GM21528 (cell line): Measurements from ENCODE around the gene TNS1.

Source experiments
- ATAC-seq: cut with Tn5 transposase; IDR thresholded peaks from one replicate; pipeline ENCODE4 v1.9.1; 2021; ENCODE audit warnings: mild to moderate bottlenecking, moderate library complexity; ENCODE audit not compliant: unreplicated experiment, low FRiP score

TNS1 gene

DNA sequence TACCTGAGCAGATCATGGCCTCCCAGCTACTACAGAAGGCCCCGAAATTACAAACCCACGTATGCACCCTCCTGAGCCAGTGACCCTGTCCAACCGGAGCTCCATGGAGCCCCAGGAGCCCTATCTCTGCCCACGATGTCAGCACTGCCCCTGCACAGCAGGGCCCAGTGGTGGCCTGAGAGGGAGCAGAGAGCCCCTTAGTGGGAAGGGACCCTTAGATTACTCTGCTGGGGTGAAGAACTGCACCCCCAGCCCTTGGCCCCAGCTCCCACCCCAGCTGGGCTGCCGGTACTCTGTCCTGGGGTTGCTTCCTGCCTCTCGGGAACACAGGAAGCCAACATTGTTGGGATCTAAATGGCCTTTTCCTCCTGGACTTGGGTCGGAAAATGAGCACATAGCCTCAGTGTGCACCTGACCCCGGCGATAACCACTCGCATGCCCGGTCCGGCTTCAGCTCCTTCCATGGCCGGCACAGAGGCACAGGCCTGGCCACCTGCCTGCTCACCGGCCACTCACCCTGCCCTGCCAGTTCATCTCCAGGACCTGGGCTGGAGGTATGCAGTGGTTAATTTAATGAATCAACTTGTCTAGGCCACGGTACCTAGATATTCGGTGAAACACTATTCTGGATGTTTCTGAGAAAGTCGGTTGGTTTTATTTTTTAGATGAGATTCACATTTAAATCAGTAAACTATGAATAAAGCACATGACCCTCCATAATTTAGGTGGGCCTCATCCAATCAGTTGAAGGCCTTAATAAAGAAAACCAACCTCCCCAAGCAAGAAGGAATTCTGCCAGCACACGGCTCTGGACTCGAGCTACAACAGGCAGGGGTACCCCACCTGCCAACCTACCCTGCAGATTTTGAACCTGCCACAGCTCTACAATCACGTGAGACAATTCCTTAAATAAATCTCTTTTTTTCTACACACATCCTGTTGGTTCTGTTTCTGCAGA lies 19.2 kb downstream of the TNS1 start:
- ATAC-seq: no peak

DNA sequence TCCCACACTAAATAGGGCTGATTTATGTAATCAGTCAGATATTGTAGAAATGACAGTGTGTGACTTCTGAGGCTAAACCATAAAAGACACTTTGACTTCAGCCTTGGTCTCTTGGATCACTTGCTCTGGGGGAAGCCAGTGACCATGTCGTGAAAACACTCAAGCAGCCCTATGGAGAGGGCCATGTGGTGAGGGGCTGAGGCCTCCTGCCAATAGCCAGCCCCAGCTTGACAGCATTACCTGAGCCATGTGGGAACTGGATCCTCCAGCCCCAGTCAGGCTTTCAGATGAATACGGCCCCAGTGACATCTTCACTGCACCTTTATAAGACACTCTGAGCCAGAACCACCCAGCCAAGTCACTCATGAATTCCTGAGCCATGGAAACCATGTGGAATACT lies 20.8 kb downstream of the TNS1 start:
- ATAC-seq: no peak

DNA sequence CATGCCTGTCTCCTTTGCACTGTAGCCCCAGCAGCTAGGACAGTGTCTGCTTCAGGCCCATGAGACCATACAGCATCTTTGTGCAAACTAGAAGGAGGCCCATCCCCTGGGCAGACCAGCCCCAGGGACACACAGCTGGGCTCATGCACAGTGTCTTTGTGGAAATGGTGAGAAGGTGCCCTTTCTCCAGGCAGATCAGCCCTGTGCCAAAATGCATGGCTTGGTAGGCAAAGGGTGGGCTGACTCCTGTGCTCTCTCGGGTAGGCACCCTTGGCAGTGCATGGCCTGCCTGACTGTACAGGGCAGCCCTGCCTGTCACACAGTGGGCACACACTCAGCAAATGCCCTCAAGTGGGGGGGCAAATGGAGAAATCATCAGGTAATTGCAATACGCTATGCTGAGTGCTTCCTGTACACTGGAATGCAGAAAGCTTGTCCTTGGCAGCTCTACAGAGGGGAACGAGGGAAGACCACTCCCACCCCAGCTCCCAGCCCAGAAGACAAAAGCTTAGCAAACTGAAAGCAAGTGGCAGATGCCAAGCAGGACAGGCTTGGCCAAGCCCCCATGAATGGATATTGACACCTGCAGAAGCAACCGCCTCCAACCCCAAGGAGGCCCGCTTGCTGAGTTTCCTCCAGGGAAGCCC lies 21.6 kb downstream of the TNS1 start:
- no peak for ATAC-seq

DNA sequence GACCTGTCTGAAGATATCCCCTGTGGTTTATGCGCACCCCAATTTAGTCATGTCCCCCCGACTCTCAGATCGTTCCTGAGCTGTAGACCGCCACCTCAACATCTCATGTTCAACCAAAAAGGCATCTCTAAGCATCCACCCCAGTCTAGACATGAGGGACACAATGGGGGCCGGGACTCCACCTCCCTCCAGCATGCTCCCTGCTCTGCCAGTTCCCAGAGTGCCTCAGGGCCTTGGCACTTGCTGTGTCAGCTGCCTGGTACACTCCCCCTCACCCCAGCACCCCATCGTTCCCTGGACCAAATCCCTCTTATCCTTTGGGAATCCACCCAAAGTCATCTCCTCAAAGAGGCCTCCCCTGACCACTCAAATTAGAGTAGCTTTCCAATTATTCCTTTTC lies 22.2 kb downstream of the TNS1 start:
- no peak for ATAC-seq

DNA sequence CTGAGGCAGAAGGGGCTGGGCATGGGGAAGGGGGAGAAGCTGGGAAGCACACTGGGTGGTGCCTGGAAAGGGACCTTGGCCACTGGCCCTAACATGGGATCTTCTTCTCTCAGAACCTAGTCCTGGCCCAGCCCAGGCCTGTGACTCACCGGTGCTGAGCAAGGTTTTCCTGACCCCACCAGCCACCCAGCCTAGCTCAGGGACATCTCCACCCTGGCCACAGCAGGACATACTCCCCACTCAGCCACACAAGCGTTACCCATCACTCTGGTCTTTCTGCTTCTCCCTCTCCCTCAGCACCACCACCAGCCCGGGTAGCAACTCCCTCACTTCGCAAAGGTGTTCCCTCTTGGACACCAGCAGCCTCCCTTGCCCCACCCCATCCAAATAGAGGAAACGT lies 22.8 kb downstream of the TNS1 start:
- ATAC-seq: no peak

DNA sequence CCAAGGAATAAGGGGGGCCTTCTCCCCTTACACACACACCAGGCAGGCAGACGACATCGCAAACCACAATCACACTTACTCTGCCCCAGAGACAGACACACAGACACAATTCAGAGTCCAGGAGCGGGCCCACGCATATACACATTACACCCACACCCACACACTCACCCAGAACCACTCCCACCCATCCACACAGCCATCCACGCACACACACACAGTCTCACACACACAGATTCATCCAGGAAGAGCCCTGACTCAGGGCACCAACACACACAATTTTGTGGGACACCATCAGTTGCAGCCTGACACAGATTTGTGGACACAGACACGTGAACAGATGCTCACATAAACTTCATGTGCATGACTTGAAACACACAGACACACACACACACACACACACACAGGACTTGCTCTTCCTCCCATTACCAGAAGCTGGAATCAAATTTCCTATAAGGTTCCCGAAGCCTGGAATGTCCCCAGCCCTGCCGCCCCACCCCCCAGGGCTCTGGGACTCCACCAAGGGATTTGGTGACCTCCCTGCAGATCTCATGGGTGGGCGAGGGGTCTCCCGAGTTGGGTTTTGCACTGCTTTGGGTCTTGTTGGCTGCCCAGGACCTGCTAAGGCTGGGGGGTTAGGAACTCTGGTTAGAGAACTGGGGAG lies 23.5 kb downstream of the TNS1 start:
- ATAC-seq: no peak

DNA sequence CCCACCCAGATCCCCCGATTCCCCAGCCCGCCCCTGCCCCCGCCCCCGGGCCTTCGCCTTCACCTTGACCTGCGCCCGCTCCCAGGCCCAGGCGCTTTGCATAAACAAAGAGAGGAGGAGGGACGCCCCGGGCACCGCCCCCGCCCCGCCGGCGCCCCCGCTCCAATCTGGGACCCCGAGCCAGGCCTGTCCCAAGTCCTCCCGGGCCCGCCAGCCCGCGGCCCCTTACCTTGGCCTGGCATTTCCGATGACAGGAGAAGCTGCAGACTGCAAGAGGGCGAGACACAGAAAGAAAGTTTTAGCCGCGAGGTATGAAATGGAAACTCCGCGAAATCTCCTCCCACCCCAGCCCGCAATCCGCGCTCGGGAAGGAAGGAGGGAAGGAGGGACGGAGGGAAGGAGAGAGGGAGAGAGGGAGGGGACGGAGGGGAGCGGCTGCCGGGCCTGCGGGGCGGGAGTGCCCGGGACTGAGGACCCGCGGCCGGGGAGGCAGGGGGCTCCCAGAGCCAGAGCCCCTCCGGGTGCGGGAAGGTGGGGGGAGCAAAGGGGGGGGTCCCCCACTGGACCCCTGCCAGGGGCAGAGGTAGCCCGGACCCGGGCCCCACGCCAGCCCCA lies 24.2 kb downstream of the TNS1 start:
- ATAC-seq: no peak

DNA sequence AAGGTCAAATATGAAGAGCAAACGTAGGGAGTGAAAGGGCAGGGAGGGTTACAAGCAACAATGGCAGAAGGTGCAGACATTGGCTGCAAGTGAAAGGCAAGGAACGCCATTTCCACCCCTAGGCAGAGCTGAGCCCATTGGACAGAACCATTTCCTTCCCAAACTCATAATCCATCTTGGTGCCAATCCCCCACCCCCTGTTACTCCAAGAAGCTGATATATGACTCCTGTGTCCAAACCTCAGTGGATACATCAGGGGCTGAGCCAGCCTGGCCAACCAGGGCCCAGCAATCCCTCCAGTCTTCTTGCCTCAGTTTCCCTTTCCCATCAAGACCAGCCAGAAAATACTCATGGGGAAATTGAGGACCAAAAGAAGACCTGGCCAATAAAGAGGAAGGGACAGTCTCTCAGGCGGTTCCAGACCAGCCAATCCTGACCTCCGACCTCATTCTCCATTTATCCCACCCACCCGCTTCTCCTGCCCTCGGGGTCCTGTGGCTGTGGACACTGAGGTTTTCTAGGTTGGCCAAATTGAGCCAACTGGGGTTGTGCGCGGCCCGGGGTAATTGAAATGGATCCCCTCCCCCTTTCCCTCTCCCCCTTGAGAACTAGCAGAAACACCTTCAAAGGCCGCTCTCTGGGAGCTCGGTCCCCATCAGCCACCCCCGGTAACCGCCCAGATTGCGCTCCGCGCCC lies 24.8 kb downstream of the TNS1 start:
- ATAC-seq: no peak

DNA sequence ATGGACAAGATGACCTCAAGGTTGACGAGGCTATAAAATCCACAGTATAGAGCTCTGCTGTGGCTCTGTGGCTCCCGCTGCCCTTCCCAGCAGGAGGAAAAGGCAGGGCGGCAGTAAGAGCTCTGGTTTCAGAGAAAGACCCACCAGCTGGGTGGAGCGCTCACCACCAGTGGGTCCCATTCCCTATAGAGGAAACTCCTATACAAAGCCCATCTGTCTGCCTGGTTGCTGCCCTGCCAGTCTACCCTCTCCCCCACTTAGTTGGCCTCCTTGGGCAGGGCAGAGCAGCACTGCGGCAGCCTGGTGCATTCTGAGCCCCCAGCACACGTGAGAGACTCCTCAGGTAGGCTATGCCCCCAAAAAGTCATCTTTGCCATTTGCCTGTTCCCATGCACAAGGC lies 26.5 kb downstream of the TNS1 start:
- no peak for ATAC-seq

DNA sequence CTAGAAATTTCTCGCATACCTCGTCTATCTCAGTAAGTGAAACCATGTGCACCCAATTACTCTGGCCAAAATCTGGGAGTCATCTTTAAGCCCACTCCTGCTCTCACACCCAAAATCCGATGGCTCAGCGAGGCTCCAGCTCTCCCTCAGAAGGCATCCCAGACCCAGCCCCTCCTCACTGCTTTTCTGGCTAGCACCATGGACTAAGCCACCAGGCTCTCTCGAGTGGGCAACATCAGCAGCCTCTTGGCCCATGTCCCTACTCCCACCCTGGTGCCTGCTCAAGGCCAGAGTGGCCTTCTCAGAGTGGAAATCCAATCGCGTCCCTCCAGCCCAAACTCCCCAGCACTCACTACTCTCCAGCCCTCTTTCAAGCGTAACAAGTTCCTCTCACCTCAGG lies 27.2 kb downstream of the TNS1 start:
- ATAC-seq: no peak

DNA sequence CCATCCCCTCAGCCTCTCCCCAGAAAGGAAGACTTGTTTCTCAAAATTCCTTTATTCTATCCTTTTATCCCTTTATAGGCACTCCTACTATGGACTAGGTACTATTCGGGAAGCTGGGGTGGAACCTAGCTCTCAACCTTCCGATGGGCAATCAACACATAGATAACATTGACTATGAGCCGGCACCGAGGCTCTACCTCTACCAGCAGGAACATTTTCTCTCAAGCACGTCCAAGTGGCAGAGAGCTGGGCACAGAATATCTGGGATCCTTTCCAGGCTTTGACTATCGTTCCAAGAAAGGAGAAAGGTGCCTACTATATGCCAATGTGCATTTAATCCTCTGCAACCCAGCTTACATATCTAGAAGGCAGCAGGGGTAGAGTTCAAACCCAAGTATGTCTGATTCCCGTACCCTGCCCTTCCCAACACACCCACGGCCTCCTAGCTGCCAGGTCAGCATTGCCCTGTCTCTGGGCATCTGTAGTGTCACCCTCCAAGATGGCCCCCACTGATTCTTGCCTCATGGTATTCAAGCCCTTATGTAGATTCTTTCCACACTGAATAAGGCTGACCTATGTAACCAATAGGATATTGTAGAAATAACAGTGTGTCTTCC lies 28.3 kb downstream of the TNS1 start:
- ATAC-seq: no peak

DNA sequence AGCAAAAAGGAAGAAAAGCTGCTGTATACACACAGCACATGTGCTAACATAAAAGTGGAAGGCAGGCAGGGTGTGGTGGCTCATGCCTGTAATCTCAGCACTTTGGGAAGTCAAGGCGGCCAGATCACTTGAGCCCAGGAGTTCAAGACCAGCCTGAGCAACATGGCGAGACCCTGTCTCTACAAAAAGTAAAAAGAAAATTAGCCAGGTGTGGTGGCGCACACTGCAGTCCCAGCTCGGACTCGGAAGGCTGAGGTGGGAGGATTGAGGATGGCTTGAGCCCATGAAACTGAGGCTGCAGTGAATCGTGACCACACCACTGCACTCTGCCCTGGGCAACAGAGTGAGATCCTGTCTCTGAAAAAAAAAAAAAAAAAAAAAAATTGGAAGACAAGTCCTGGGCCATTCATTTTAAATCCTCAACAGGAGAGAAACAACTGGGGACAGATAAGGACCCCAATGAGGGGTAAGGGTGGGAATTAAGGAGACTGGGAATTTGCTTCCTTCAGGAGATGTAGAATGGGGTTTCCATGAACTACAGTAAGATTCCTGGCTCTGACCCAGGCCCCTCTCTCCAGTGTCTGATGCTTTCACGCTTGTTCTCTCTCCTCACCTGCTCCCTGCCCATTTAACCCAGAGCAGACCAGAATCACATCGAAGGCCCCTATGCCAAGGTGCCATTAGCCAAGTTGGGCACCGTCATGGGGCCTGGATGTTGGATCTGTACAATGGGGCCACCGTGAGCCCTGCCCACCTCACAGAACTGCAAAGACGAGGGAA lies 29.6 kb downstream of the TNS1 start:
- no peak for ATAC-seq

DNA sequence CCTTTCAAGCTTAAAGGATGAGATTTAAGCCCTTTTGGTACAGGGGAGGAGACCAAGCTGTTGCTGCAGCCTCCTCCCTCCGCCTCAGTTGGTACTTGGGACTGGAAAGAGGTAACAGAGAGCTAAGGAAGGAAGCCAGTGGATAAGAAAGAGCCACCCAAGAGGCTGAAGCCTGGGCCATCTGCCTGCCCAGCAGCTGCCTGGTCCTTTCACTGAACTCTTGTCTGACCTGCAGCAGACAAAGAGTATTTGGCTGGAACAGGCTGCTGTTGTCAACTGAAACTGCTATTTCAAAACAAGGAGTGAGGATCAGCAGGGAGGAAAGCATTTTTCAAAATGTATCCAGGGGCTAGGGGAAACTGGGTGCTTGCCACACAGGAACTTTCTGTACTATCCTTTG lies 30.3 kb downstream of the TNS1 start:
- ATAC-seq: no peak

DNA sequence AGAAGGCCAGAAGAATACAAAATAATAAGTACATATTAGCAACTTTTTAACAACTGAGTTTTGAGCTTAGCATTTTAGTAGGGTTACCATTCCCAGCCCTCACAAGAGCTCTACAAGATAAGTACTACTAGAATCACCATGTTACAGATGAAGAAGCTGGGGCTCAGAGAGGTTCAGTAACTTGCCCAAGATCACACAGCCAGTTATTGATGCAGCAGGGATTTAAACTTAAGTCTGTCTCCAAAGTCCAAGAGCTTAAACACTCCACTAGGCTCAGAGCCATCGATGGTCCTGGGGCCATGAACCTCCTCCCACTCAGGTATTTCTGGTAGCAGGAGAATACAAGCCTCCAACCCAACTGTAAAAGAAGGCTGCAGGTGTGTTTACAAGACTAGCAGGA lies 30.8 kb downstream of the TNS1 start:
- no peak for ATAC-seq

DNA sequence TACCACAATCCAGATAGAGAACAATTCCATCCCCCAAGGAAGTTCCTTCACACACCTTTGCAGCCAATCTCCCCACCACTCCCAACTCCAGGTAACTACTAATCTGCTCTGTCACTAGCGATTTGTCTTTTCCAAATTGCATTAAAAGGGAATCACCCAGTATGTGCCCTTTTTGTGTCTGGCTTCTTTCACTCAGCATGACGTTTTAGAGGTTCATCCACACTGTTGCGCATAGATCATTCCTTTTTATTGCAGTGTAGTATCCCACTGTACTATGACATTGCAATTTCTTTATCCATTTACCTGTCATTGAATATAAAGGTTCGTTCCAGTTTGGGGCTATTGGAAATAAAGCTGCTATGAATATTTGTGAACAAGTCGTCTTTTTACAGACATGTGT lies 31.6 kb downstream of the TNS1 start:
- no peak for ATAC-seq

DNA sequence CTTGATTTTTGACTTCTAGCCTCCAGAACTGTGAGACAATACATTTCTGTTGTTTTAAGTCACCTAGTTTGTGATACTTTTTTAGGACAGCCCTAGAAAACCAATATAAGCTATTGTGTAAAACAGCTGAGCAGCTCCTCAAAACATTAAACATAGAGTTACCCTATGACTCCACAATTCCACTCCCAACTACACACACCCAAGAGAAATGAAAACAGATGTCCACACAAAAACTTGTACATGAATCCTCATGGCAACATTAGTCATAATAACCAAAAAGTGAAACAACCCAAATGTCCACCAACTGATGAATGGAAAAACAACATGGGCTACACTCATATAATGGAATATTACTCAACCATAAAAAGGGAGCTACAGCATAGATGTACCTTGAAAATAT lies 32.6 kb downstream of the TNS1 start:
- ATAC-seq: no peak

DNA sequence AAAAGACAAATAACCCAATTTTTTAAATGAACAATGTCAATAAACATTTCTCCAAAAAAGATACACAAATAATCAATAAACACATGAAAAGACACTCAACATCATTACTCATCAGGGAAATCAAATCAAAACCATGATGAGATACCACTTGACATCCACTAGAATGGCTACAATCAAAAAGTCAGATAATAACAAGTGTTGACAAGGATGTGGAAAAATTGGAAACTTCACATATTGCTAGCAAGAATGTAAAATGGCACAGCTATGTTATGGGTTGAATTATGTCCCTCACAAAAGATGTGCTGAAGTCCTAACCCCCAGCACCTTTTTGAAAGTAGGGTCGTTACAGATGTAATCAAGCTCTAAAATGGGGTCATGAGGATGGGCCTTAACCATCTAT lies 33.2 kb downstream of the TNS1 start:
- ATAC-seq: no peak

DNA sequence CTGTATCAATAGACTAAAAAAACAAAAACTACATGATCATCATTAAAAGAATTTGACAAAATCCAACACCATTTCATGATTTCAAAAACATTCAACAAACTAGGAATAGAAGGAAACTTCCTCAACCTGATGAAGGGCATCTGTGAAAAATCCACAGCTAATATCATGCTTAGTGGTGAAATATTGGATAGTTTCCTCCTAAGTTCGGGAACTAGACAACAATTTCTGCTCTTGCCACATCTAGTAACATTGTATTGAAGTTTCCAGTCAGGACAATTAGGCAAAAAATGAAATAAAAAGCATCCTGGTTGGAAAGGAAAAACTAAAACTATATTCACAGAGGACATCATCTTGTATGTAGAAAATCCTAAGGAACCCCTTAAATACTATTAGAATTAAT lies 34.8 kb downstream of the TNS1 start:
- no peak for ATAC-seq

DNA sequence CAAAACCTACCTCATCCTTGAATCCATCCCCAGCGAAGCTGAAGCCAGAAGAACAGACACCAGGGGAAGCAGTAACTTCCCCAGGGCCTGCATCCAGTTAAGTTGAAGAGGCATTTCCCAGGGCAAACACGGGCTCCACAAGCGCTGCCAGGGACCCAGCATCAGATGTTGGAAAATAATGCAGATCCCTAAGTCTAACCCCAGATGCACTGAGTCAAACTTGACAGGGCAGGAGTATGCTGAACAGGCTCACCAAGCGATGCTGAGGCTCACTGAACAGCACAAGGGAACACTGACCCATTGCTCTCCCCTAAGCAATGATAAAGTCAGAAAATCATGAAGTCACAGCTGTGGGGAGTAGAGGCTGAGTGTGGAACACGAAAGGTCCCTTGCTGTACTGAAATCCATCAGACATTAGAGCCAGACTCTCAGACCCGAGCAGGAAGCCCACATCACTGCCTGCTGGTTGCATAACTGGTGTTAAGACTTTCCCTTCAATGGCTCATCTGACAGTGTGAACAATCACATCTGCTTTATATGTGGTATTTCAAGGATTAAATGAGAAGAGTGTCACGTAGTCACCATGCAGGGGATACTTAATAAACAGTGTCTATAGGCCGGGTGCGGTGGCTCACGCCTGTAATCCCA lies 36.2 kb downstream of the TNS1 start:
- no peak for ATAC-seq
